ENCODE measurements around the gene PPAT.
"Not testable (repeated sequence)": the region's sequence is repeated elsewhere in the genome, so short reads cannot be mapped to it uniquely, and the experiment has no call there.

The PPAT gene

DNA sequence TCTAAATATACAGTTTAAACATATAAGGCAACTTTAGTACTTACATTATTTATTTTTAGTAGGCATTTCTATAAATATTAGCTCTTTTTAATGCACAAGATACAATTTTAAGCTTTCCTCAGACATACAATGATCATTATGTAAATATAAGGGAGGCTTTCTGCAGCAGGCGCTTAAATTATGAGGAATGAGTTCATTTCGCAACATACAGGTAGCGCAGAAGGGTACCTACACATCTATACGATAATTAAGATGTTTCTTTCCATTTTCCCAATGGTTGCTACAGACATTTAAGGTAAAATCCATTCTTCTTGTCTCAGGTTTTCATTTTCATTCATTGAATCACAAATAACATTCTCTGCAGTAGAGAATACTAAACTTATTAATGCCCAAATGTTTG lies 49.3 kb downstream of the PPAT start:
- Mint-ChIP-seq H3K27ac (peak overlapping the region; percentile 99), H3K36me3 (peaks cover 8 to 24% of the 10 kb centered on the region in 2 donors), H3K4me3 (peak overlapping the region; percentile 46 to 92), H3K9me3 (no peaks in the 10 kb centered on the region), H3K4me1 (peaks cover 23 to 42% of the 10 kb centered on the region in 2 donors), H3K27me3 (no peaks in the 10 kb centered on the region)
- ATAC-seq (replicated peaks) (no peak), DNase-seq (no peak)

DNA sequence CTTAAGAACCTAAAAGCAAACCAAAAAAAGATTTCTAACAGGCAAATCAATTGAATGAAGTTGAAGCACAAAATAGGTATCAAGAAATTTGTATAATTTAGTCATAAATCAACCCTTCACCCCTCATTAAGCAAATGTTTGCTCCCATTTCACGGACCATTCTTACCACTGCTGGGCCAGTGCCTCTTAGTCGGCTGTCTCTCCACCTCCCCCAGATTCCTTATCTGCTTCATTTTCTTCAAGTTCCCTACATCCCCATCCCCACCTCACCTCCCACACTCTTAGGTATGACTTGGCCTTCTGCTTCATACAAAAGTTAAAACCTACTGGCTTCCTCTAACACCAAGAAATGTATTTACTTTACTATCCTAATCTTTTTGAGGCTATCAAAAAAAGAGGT lies 60.0 kb downstream of the PPAT start:
- no peak overlapping the region for H3K27ac Mint-ChIP-seq
- H3K36me3 Mint-ChIP-seq: peaks cover 15 to 37% of the 10 kb centered on the region in 2 donors

DNA sequence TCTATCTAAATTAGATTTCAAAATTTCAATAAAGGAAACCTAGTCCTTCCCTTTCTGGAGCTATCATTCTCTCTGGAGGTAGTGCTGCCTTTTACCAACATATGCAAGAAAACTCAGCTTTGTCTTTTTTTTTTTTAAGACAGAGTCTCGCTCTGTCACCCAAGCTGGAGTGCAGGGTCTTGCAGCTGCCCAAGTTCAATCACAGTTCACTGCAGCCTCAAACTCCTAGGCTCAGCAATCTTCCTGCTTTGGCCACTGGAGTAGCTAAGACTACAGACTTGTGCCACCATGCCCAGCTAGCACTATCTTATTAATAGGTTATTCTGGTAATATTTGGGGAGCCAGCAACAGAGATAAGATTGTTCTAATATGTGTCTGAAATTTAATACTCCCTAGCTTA lies 60.5 kb downstream of the PPAT start:
- H3K36me3 Mint-ChIP-seq: peaks cover 18 to 39% of the 10 kb centered on the region in 2 donors
- H3K4me1 Mint-ChIP-seq: peaks cover 0 to 2% of the 10 kb centered on the region in 2 donors
- no peaks in the 10 kb centered on the region for H3K9me3 Mint-ChIP-seq

More for the DNA sequence above, 60.0 kb downstream of the PPAT start:
- no peak for ATAC-seq (replicated peaks)
- Mint-ChIP-seq H3K4me1 (peaks cover 0 to 2% of the 10 kb centered on the region in 2 donors), H3K27me3 (no peaks in the 10 kb centered on the region), H3K4me3 (no peak overlapping the region), H3K9me3 (no peaks in the 10 kb centered on the region)
- DNase-seq: no peak

DNA sequence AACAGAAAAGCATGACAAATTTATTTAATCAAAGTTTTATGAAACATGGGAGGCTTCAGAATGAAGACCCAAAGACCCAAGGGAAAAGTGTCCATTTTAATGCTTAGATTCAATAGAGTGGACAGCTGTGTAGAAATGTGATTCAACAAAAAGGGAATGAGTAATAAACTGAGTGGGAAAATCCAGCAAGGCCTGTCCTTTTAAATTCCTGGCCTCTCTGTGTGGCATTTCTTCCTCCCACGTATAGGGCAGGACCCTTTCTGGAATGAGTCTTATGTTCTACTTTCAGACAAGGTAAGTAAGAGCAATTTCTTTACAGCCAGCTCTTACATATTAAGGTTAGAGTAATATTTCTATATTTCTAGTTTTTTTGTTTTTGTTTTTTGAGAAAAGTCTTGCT lies 62.6 kb downstream of the PPAT start:
- peaks cover 22 to 48% of the 10 kb centered on the region in 2 donors for H3K36me3 Mint-ChIP-seq
- H3K27ac Mint-ChIP-seq: no peak overlapping the region

More for the DNA sequence above, 60.5 kb downstream of the PPAT start:
- H3K27me3 Mint-ChIP-seq: no peaks in the 10 kb centered on the region
- no peak for DNase-seq
- no peak overlapping the region for H3K27ac Mint-ChIP-seq
- ATAC-seq (replicated peaks): no peak
- no peak overlapping the region for H3K4me3 Mint-ChIP-seq

DNA sequence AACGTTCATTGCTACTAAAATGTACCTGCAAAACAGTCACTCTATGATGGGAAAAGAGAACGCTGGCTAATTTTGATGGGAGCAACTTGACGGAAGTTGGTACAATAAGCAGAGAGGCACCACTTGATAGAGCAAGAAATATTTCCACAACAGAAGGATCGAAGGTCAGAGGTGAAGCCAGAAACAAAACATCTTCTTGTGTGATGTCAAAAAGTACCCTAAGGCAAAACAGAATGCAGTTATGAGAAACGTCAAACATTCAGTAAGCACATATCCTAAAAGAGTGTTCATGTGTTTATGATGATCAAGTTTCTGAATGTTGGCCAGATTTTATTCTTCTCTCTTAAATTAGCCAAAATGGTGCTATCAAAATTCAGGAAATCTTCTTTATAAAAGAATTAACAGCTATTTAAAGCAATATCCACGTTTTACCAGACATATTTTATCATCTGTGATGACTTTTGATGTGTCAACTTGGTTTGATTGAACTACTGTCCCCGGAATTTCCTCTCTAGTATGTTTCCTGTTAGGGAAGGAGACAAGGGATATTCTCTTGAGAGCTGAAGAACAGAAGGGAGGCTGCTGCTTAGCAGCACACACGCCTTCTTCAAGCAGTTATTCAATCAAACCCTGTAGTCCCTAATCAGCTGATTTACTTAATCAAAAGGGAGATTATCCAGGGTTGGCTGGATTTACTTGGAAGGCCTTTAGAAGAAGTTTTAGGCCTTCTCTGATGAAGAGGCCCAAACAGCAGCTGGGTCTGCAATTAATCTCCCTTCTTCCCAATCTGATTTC lies 63.8 kb downstream of the PPAT start:
- Mint-ChIP-seq H3K4me3 (no peak overlapping the region), H3K9me3 (peaks cover 0 to 2% of the 10 kb centered on the region in 2 donors), H3K4me1 (peaks cover 0 to 2% of the 10 kb centered on the region in 2 donors), H3K27me3 (no peaks in the 10 kb centered on the region), H3K27ac (no peak overlapping the region), H3K36me3 (peaks cover 18 to 42% of the 10 kb centered on the region in 2 donors)
- DNase-seq (no peak), ATAC-seq (replicated peaks) (no peak)

More for the DNA sequence above, 62.6 kb downstream of the PPAT start:
- no peak overlapping the region for H3K4me3 Mint-ChIP-seq
- no peaks in the 10 kb centered on the region for H3K27me3 Mint-ChIP-seq
- H3K4me1 Mint-ChIP-seq: peaks cover 0 to 2% of the 10 kb centered on the region in 2 donors
- peaks cover 0 to 2% of the 10 kb centered on the region in 2 donors for H3K9me3 Mint-ChIP-seq
- DNase-seq (no peak), ATAC-seq (replicated peaks) (no peak)

DNA sequence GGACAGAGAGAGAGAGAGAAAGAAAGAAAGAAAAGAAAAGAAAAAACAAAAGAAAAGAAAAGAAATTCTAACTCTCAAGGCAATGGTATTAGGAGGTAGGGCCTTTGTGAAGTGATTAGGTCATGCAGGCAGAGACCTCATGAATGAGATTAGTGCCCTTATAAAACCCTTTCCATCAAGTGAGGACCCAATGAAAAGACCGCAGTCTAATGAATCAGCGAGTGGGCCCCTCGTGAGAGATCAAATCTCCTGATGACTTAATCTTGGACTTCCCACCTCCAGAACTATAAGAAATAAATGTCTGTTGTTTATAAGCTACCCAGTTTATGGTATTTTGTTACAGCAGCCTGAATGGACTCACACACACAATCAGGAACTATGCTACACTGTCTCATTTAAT lies 65.0 kb downstream of the PPAT start:
- H3K27me3 Mint-ChIP-seq: no peaks in the 10 kb centered on the region
- H3K9me3 Mint-ChIP-seq: peaks cover 0 to 3% of the 10 kb centered on the region in 2 donors
- no peak for DNase-seq
- peaks cover 20 to 40% of the 10 kb centered on the region in 2 donors for H3K36me3 Mint-ChIP-seq
- no peak overlapping the region for H3K27ac Mint-ChIP-seq
- no peak overlapping the region for H3K4me3 Mint-ChIP-seq
- no peak for ATAC-seq (replicated peaks)
- H3K4me1 Mint-ChIP-seq: peaks cover under 1 to 7% of the 10 kb centered on the region in 2 donors

DNA sequence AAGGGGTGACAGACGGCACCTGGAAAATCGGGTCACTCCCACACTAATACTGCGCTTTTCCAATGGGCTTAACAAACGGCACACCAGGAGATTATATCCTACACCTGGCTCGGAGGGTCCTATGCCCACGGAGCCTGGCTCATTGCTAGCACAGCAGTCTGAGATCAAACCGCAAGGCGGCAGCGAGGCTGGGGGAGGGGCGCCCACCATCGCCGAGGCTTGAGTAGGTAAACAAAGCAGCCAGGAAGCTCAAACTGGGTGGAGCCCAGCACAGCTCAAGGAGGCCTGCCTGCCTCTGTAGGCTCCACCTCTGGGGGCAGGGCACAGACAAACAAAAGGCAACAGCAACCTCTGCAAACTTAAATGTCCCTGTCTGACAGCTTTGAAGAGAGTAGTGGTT lies 72.4 kb downstream of the PPAT start:
- H3K27me3 Mint-ChIP-seq; H3K27ac Mint-ChIP-seq; DNase-seq; ATAC-seq (replicated peaks); H3K4me1 Mint-ChIP-seq; H3K9me3 Mint-ChIP-seq; H3K4me3 Mint-ChIP-seq: not testable (repeated sequence)
- H3K36me3 Mint-ChIP-seq: peaks cover 35 to 43% of the 10 kb centered on the region in 2 donors

DNA sequence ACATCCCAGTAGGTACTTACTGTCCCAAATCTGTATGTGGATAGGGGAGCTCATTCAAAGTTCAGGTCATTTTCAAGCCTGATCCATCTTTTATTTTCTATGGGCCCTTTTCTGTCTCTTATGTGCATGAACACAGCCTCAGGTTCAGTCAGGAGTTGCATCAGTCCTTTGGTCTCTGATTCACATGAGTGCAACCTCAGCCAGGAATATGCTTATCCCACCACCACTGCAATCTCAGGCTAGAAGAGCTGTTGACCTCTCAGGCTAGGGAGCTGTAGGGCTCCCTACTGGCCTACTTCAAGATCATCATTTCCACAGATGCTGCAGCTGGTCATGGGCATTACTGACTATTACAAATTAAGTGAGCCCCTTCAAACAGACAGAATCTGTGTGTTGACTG lies 75.3 kb downstream of the PPAT start:
- Mint-ChIP-seq H3K36me3 (peaks cover 28 to 36% of the 10 kb centered on the region in 2 donors), H3K27ac (no peak overlapping the region), H3K4me3 (no peak overlapping the region), H3K9me3 (peaks cover 0 to 4% of the 10 kb centered on the region in 2 donors), H3K27me3 (no peaks in the 10 kb centered on the region), H3K4me1 (no peaks in the 10 kb centered on the region)
- ATAC-seq (replicated peaks) (no peak), DNase-seq (no peak)

DNA sequence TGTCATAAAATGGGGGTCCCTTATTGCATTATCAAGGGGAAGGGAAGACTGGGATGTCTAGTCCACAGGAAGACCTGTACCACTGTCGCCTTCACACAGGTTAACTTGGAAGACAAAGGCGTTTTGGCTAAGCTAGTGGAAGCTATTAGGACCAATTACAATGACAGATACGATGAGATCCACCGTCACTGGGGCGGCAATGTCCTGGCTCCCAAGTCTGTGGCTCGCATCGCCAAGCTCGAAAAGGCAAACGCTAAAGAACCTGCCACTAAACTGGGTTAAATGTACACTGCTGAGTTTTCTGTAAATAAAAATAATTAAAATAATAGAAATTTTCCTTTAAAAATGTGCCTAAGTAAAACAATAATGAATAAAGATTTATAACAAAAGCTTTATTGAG lies 78.8 kb downstream of the PPAT start:
- ATAC-seq (replicated peaks) (no peak), DNase-seq (no peak)
- peaks cover 12 to 19% of the 10 kb centered on the region in 2 donors for H3K36me3 Mint-ChIP-seq
- no peak overlapping the region for H3K27ac Mint-ChIP-seq
- no peaks in the 10 kb centered on the region for H3K27me3 Mint-ChIP-seq
- H3K4me1 Mint-ChIP-seq: no peaks in the 10 kb centered on the region
- no peaks in the 10 kb centered on the region for H3K9me3 Mint-ChIP-seq
- no peak overlapping the region for H3K4me3 Mint-ChIP-seq

DNA sequence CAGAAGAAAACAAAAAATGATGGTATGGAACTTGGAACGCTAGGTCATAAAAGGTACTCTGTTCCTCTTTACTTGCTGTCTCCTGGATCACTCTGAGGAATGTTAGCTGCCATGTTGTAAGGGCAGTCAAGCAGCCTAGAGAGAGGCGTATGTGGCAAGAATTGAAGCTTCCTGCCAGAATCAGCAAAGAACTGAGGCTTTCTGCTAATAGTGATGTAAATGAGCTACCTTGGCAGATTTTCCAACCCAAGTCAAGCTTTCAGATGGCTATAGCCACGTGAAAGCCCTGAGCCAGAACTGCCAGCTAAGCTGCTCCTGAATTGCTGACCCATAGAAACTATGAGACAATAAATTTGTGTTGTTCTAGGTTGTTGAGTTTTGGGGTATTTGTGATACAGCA lies 86.8 kb downstream of the PPAT start:
- ATAC-seq (replicated peaks): no peak
- no peak for DNase-seq
- no peak overlapping the region for H3K4me3 Mint-ChIP-seq
- no peak overlapping the region for H3K27ac Mint-ChIP-seq
- peaks cover 20 to 28% of the 10 kb centered on the region in 2 donors for H3K36me3 Mint-ChIP-seq
- no peaks in the 10 kb centered on the region for H3K4me1 Mint-ChIP-seq
- H3K27me3 Mint-ChIP-seq: no peaks in the 10 kb centered on the region
- H3K9me3 Mint-ChIP-seq: no peaks in the 10 kb centered on the region

DNA sequence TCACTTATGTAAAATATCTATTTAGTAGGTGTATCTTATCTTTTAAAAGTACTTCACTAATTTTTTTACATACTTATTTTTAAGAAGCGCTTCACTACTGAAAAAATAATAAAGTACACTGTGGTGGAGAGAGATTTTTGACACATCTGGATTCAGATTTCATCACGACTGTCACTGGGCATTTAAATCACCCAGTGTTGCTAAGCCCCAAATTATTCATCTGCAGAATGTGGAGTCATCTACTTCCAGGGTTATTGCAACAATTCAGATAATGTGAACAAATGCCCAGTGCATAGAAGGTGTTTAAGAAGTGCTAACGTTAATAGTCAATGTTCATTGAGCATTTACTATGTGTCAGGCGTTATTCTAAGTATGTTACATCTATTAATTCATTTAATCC lies 90.0 kb downstream of the PPAT start:
- peaks cover 22 to 32% of the 10 kb centered on the region in 2 donors for H3K36me3 Mint-ChIP-seq
- no peaks in the 10 kb centered on the region for H3K9me3 Mint-ChIP-seq
- H3K4me3 Mint-ChIP-seq: no peak overlapping the region
- no peak for ATAC-seq (replicated peaks)
- H3K27me3 Mint-ChIP-seq: no peaks in the 10 kb centered on the region
- no peak for DNase-seq
- H3K4me1 Mint-ChIP-seq: no peaks in the 10 kb centered on the region
- H3K27ac Mint-ChIP-seq: no peak overlapping the region
